Loucy (cell line): Measurements from ENCODE around the gene NOS3.

Experiments
- H2AFZ ChIP-seq: fragments of 200-600 bp; sonication (generic); 2 replicates; pipeline ENCODE4 v1.6.0; 2016; ENCODE audit warnings: antibody characterized with exemption, mild to moderate bottlenecking, low read length, moderate library complexity
- H3F3A ChIP-seq: fragments of 200-600 bp; 2 replicates; pipeline ENCODE4 v1.6.0; 2016; ENCODE audit warnings: antibody characterized with exemption, low read depth, mild to moderate bottlenecking
- H3K27me3 ChIP-seq: fragments of 200-600 bp; sonication (generic); 2 replicates; pipeline ENCODE4 v1.6.1; 2014; ENCODE audit warnings: low read length, mild to moderate bottlenecking; ENCODE audit not compliant: insufficient read depth, poor library complexity, severe bottlenecking
- H3K36me3 ChIP-seq: fragments of 200-600 bp; sonication (generic); 2 replicates; pipeline ENCODE4 v1.6.1; 2016; ENCODE audit warnings: low read length; ENCODE audit not compliant: insufficient read depth
- H3K4me1 ChIP-seq: fragments of 200-600 bp; sonication (generic); 2 replicates; pipeline ENCODE4 v1.5.1; 2014; ENCODE audit warnings: low read length, mild to moderate bottlenecking; ENCODE audit not compliant: insufficient read depth, poor library complexity, severe bottlenecking
- H3K4me2 ChIP-seq: fragments of 200-600 bp; sonication (generic); 2 replicates; pipeline ENCODE4 v1.6.0; 2014; ENCODE audit warnings: antibody characterized with exemption, low read length, low read depth, mild to moderate bottlenecking; ENCODE audit not compliant: poor library complexity, severe bottlenecking
- H3K4me3 ChIP-seq: fragments of 200-600 bp; sonication (generic); 2 replicates; pipeline ENCODE4 v1.5.1; 2014; ENCODE audit warnings: low read length, mild to moderate bottlenecking, mixed read lengths; ENCODE audit not compliant: poor library complexity, severe bottlenecking
- H3K79me2 ChIP-seq: fragments of 200-600 bp; sonication (generic); 2 replicates; pipeline ENCODE4 v1.6.1; 2014; ENCODE audit warnings: low read length; ENCODE audit not compliant: insufficient read depth
- H3K9ac ChIP-seq: fragments of 200-600 bp; sonication (generic); 2 replicates; pipeline ENCODE4 v1.6.0; 2014; ENCODE audit warnings: mild to moderate bottlenecking, low read depth, low read length, moderate library complexity; ENCODE audit not compliant: poor library complexity, severe bottlenecking
- H3K9me2 ChIP-seq: fragments of 200-600 bp; sonication (generic); replicated peaks from 2 replicates; pipeline ENCODE4 v1.6.1; 2016; ENCODE audit warnings: low read depth, low read length, mixed read lengths
- H3K9me3 ChIP-seq: fragments of 200-600 bp; sonication (generic); 2 replicates; pipeline ENCODE4 v1.6.1; 2014; ENCODE audit warnings: mild to moderate bottlenecking, antibody characterized with exemption, low read length, low read depth; ENCODE audit not compliant: insufficient read depth
- H4K20me1 ChIP-seq: fragments of 200-600 bp; sonication (generic); 2 replicates; pipeline ENCODE4 v1.6.0; 2014; ENCODE audit warnings: antibody characterized with exemption, low read length, mild to moderate bottlenecking; ENCODE audit not compliant: insufficient read depth, poor library complexity, severe bottlenecking
- CTCF ChIP-seq: fragments of 200-600 bp; sonication (generic); conservative IDR thresholded peaks from 2 replicates; pipeline ENCODE4 v1.5.1; 2014; ENCODE audit warnings: mild to moderate bottlenecking, antibody characterized with exemption, low read length
- EZH2phosphoT487 ChIP-seq: fragments of 200-600 bp; IDR thresholded peaks from 2 replicates; pipeline ENCODE4 v1.6.1; 2018; ENCODE audit warnings: antibody characterized with exemption, mild to moderate bottlenecking, moderate library complexity, borderline replicate concordance

Gene NOS3

GRCh38 chr7:150981644-150982043, 9.2 kb upstream of the NOS3 start:
- H3K27me3 ChIP-seq, result no peaks in the 10 kb centered on the region
- H3K4me2 ChIP-seq, result no peak overlapping the region

GRCh38 chr7:150982351-150982750, 8.5 kb upstream of the NOS3 start:
- Histone ChIP-seq H3K4me2 (no peak overlapping the region), H3K36me3 (no peaks in the 10 kb centered on the region)
- TF ChIP-seq CTCF (no peak), EZH2phosphoT487 (no peak)

More at GRCh38 chr7:150981644-150982043, 9.2 kb upstream of the NOS3 start:
- TF ChIP-seq EZH2phosphoT487, result no peak
- no peak for TF ChIP-seq CTCF
- no peaks in the 10 kb centered on the region for H3K9me2 ChIP-seq
- H3K9ac ChIP-seq, result no peak overlapping the region
- H3K79me2 ChIP-seq, result no peaks in the 10 kb centered on the region
- peaks cover 15% of the 10 kb centered on the region for H3K4me1 ChIP-seq
- H3K36me3 ChIP-seq, result no peaks in the 10 kb centered on the region
- H2AFZ ChIP-seq, result no peak overlapping the region
- no peaks in the 10 kb centered on the region for H4K20me1 ChIP-seq
- no peaks in the 10 kb centered on the region for H3K9me3 ChIP-seq
- H3F3A ChIP-seq, result no peaks in the 10 kb centered on the region
- H3K4me3 ChIP-seq, result no peak overlapping the region

GRCh38 chr7:150983893-150984368, 6.9 kb upstream of the NOS3 start:
- Histone ChIP-seq H3K36me3 (no peaks in the 10 kb centered on the region), H3K4me2 (no peak overlapping the region), H3K9me3 (no peaks in the 10 kb centered on the region), H3F3A (no peaks in the 10 kb centered on the region), H3K4me1 (peaks cover 9% of the 10 kb centered on the region), H3K79me2 (no peaks in the 10 kb centered on the region), H4K20me1 (no peaks in the 10 kb centered on the region), H3K9ac (no peak overlapping the region), H2AFZ (no peak overlapping the region), H3K9me2 (no peaks in the 10 kb centered on the region), H3K4me3 (no peak overlapping the region), H3K27me3 (no peaks in the 10 kb centered on the region)
- no peak for TF ChIP-seq EZH2phosphoT487
- no peak for TF ChIP-seq CTCF

More at GRCh38 chr7:150982351-150982750, 8.5 kb upstream of the NOS3 start:
- no peaks in the 10 kb centered on the region for H3K9me2 ChIP-seq
- no peaks in the 10 kb centered on the region for H3K9me3 ChIP-seq
- H3K4me3 ChIP-seq, result no peak overlapping the region
- no peak overlapping the region for H3K9ac ChIP-seq
- H4K20me1 ChIP-seq, result no peaks in the 10 kb centered on the region
- H2AFZ ChIP-seq, result no peak overlapping the region
- no peaks in the 10 kb centered on the region for H3K79me2 ChIP-seq
- H3K4me1 ChIP-seq, result peaks cover 8% of the 10 kb centered on the region
- H3F3A ChIP-seq, result no peaks in the 10 kb centered on the region
- no peaks in the 10 kb centered on the region for H3K27me3 ChIP-seq
